HG03439 (cell line): ENCODE measurements around the gene CEP44.
"Not testable (repeated sequence)": the region's sequence is repeated elsewhere in the genome, so short reads cannot be mapped to it uniquely, and the experiment has no call there.

Experiments
- ATAC-seq: cut with Tn5 transposase; IDR thresholded peaks from one replicate; pipeline ENCODE4 v1.9.1; 2021; ENCODE audit warnings: mild to moderate bottlenecking, moderate library complexity; ENCODE audit not compliant: unreplicated experiment

CEP44 gene

GRCh38 chr4:174277433-174277832, 6.3 kb upstream of the CEP44 start:
- no peak for ATAC-seq

- no peak for ATAC-seq
These were observed 5.2 kb upstream of the CEP44 start for GRCh38 chr4:174278467-174278866.

DNA sequence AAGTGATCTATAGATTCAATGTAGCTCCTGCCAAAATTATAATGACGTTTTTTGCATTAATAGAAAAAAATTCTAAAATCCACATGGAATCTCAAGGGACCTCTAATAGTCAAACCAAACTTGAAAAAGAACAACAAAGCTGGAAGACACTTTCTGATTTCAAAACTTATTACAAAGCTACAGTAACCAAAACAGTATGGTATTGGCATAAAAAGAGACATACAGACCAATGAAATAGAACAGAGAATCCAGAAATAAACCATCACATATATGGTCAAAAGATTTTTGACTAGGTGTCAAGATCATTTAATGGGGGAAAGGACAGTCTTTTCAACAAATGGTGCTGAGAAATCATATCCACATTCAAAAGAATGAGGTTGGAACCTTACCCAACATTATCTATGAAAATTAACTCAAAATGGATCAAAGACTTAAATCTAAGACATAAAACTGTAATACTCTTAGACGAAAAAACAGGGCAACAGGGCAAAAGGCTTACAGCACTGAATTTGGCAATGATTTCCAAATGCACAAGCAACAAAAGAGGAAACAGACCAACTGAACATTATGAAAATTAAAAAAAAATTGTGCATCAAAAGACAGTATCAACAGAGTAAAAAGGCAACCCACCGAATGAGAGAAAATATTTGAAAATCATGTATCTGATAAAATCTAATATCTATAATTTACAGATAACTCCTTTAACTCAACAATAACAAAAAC, 4.1 kb upstream of the CEP44 start:
- ATAC-seq = no peak

- no peak for ATAC-seq
These were observed 2.5 kb upstream of the CEP44 start for GRCh38 chr4:174281182-174281737.

DNA sequence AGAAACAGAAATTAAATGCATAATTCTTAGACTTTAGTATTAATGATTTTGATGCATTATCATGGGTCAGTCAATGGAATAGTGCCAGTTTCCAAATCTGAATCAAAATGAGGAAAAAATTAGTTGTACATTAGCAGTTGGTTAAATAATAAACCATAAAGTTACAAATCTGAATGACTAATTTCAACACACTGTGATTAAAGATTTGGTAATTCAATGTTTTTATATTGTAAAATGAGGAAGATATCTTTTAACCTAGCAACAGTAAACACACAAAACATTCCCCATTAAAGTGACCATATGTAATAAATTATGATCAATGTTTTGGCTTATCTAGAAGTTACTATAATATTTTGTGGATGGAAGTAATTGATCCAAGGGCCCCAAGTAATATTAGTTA, 1.8 kb upstream of the CEP44 start:
- no peak for ATAC-seq

- ATAC-seq = peak; percentile 99
These were observed 740 bp upstream of the CEP44 start for GRCh38 chr4:174282836-174283506.

DNA sequence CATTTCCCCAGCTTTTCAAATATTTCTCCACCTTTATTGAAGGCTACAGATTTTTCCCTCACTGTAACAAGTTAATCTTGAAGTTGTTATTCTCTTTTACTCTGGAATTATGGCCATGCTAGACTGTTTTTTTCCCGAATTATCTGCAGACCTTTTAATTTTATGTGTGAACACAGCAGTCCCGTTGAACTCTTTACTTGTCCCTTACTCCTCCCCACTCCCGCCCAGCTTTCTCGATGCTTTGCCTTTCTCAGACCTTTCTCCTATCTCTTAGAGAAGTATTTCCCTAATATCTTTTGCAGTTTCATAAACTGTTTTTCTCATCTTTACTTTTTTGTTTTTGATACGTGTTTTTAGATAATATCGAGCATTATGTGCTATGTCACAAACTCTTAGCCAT, 776 bp downstream of the CEP44 start:
- no peak for ATAC-seq

GRCh38 chr4:174286870-174287269, 3.2 kb downstream of the CEP44 start:
- no peak for ATAC-seq

GRCh38 chr4:174292473-174292872, 8.8 kb downstream of the CEP44 start:
- no peak for ATAC-seq

DNA sequence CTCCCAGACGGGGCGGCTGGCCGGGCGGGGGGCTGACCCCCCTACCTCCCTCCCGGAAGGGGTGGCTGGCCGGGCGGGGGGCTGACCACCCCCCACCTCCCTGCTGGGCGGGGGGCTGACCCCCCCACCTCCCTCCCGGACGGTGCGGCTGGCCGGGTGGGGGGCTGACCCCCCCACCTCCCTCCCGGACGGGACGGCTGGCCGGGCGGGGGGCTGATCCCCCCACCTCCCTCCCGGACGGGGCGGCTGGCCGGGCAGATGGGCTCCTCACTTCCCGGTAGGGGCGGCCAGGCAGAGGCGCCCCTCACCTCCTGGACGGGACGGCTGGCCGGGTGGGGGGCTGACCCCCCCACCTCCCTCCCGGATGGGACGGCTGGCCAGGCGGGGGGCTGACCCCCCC, 10.9 kb downstream of the CEP44 start:
- ATAC-seq = not testable (repeated sequence)

GRCh38 chr4:174295142-174295541, 11.4 kb downstream of the CEP44 start:
- not testable (repeated sequence) for ATAC-seq

DNA sequence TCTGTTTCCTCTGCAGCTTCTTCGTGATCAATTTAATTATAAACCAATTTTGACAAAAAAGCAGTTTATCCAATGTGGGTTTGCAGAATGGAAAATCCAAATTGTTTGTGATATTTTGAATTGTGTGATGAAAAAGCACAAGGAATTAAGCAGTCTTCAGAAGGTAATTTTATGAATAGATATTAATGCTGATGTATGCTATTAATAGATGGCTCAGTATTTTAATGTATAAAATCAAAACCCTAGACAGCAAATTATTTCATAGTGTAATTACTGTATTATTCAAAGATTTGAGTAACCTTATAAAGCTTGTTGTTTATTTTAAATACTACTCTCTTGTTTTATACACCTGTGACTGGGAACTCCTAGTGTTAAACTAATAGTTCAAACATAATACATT, 20.0 kb downstream of the CEP44 start:
- no peak for ATAC-seq

- ATAC-seq = no peak
These were observed 21.0 kb downstream of the CEP44 start for GRCh38 chr4:174304664-174305063.

- no peak for ATAC-seq
These were observed 22.2 kb downstream of the CEP44 start for GRCh38 chr4:174305961-174306360.

DNA sequence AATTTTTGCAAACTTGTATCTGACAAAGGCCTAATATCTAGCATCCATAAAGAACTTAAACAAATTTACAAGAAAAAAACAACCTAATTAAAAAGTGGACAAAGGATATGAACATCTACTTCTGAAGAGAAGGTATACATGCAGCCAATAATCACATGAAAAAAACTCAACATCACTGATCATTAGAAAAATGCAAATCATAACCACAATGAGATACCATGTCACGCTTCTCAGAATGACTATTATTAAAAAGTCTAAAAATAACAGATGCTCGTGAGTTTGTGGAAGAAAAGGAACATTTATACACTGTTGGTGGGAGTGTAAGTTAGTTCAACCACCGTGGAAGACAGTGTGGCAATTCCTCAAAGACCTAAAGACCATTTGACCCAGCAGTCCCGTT, 24.0 kb downstream of the CEP44 start:
- no peak for ATAC-seq

GRCh38 chr4:174312993-174313392, 29.3 kb downstream of the CEP44 start:
- ATAC-seq = no peak

GRCh38 chr4:174314274-174314673, 30.6 kb downstream of the CEP44 start:
- ATAC-seq = no peak

DNA sequence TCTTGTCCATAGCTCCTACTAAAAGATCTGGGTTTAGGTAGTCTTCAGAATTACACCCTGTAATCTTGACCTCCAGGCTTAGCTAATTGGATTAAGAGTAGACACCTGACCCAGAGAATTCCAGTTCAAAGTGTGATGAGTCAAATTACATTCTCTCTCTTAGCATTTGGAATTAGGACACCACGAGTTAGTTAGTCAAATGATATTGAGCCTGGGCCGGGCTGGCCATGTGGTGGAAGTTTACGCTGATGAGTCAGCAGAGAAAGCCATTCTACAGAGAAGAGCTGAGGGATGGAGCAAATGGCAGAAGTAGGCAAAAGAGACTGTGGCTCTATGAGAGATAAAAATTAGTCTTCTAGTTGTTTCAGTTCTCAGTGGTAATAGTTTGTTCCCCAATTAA, 31.1 kb downstream of the CEP44 start:
- no peak for ATAC-seq

GRCh38 chr4:174316546-174316945, 32.8 kb downstream of the CEP44 start:
- no peak for ATAC-seq

GRCh38 chr4:174316954-174317353, 33.2 kb downstream of the CEP44 start:
- ATAC-seq = no peak

DNA sequence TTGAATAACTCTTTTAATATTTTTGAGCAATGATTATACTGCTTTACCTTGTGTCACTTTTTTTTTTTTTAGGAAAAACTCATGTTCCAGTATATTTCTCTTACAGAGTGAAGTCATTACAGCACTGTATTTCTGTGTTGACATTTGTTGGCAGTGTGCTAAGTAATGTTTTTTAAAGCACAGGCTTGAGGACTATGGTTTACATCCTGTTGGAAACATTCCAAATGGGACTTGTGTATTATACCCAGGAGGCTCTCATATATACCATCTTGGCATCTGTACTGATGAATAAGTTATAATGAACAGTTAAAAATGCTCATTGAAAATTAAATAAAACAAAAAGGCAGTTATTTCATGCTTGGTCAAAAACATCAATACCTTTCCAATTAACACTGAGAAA, 33.8 kb downstream of the CEP44 start:
- ATAC-seq = no peak
